Epidermal melanocyte (primary cell): ENCODE results near the gene RHBDF2.

ENCODE experiments used
- DNase-seq: peaks from one replicate; pipeline ENCODE4 v3.0.0; 2011; ENCODE audit warnings: low spot score; ENCODE audit not compliant: insufficient read length

Gene RHBDF2

GRCh38 chr17:76502341-76503211 is 1.4 kb upstream of the RHBDF2 start:
- no peak for DNase-seq

GRCh38 chr17:76501827-76502307 is 644 bp upstream of the RHBDF2 start:
- DNase-seq: no peak

- DNase-seq: no peak
Measured at GRCh38 chr17:76500747-76501017, 541 bp downstream of the RHBDF2 start.

- DNase-seq: no peak
Measured at GRCh38 chr17:76500074-76500746, 1.0 kb downstream of the RHBDF2 start.

GRCh38 chr17:76499267-76499667 is 2.0 kb downstream of the RHBDF2 start:
- no peak for DNase-seq

- DNase-seq: no peak
Measured at GRCh38 chr17:76498876-76499251, 2.4 kb downstream of the RHBDF2 start.

- peak; percentile 61 for DNase-seq
Measured at GRCh38 chr17:76497979-76498875, 3.0 kb downstream of the RHBDF2 start.

- no peak for DNase-seq
Measured at GRCh38 chr17:76497699-76497978, 3.6 kb downstream of the RHBDF2 start.

- DNase-seq: no peak
Measured at GRCh38 chr17:76496464-76496863, 4.8 kb downstream of the RHBDF2 start.

- no peak for DNase-seq
Measured at GRCh38 chr17:76495663-76496400, 5.4 kb downstream of the RHBDF2 start.

GRCh38 chr17:76493505-76494167 is 7.6 kb downstream of the RHBDF2 start:
- no peak for DNase-seq

- peak; percentile 91 for DNase-seq
Measured at GRCh38 chr17:76492989-76493501, 8.2 kb downstream of the RHBDF2 start.

- DNase-seq: no peak
Measured at GRCh38 chr17:76492123-76492988, 8.9 kb downstream of the RHBDF2 start.

- no peak for DNase-seq
Measured at GRCh38 chr17:76491271-76492122, 9.7 kb downstream of the RHBDF2 start.

- DNase-seq: no peak
Measured at GRCh38 chr17:76490112-76490710, 11.0 kb downstream of the RHBDF2 start.

GRCh38 chr17:76487451-76488192 is 13.6 kb downstream of the RHBDF2 start:
- no peak for DNase-seq

GRCh38 chr17:76485569-76485968 is 15.7 kb downstream of the RHBDF2 start:
- no peak for DNase-seq
